ENCODE data around the gene WDR45. TPM values are rescaled to one million over a fixed set of nuclear protein-coding genes. Genes with fewer than 3 reads are reported as not detected.

WDR45 gene
- total and polyA plus RNA-seq, 2 of the 13 experiments (the other 11 are each of a cell fraction or from before 2014, with no cell fraction given), result 16.4 to 65.5 TPM

DNA sequence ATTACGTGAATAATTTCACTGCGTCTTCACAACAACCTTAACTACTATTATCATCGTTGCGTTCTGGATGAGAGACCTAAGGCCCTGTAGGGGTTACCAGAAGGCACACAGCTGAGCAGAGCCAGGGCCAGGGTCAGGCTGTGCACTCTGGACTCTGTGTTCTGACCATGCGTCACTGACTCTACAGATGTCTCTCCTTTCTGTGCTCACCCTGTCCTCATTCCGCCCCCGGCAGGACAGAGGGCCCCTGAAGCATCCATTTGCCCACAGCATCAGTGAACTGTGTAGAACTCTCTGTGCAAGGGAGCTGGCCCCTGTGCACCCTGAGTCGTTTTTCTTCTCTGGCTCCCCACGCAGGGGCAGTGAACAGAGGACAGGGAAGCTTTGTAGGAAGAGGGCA is 22.5 kb upstream of the WDR45 start (continued):
- TF ChIP-seq, protein P1, sequence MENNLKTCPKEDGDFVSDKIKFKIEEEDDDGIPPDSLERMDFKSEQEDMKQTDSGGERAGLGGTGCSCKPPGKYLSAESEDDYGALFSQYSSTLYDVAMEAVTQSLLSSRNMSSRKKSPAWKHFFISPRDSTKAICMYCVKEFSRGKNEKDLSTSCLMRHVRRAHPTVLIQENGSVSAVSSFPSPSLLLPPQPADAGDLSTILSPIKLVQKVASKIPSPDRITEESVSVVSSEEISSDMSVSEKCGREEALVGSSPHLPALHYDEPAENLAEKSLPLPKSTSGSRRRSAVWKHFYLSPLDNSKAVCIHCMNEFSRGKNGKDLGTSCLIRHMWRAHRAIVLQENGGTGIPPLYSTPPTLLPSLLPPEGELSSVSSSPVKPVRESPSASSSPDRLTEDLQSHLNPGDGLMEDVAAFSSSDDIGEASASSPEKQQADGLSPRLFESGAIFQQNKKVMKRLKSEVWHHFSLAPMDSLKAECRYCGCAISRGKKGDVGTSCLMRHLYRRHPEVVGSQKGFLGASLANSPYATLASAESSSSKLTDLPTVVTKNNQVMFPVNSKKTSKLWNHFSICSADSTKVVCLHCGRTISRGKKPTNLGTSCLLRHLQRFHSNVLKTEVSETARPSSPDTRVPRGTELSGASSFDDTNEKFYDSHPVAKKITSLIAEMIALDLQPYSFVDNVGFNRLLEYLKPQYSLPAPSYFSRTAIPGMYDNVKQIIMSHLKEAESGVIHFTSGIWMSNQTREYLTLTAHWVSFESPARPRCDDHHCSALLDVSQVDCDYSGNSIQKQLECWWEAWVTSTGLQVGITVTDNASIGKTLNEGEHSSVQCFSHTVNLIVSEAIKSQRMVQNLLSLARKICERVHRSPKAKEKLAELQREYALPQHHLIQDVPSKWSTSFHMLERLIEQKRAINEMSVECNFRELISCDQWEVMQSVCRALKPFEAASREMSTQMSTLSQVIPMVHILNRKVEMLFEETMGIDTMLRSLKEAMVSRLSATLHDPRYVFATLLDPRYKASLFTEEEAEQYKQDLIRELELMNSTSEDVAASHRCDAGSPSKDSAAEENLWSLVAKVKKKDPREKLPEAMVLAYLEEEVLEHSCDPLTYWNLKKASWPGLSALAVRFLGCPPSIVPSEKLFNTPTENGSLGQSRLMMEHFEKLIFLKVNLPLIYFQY (CRISPR knock-in tag; IDR thresholded peaks at IDR 0.05; ENCODE audit: borderline replicate concordance), result no peak
- TF ChIP-seq, protein P2, sequence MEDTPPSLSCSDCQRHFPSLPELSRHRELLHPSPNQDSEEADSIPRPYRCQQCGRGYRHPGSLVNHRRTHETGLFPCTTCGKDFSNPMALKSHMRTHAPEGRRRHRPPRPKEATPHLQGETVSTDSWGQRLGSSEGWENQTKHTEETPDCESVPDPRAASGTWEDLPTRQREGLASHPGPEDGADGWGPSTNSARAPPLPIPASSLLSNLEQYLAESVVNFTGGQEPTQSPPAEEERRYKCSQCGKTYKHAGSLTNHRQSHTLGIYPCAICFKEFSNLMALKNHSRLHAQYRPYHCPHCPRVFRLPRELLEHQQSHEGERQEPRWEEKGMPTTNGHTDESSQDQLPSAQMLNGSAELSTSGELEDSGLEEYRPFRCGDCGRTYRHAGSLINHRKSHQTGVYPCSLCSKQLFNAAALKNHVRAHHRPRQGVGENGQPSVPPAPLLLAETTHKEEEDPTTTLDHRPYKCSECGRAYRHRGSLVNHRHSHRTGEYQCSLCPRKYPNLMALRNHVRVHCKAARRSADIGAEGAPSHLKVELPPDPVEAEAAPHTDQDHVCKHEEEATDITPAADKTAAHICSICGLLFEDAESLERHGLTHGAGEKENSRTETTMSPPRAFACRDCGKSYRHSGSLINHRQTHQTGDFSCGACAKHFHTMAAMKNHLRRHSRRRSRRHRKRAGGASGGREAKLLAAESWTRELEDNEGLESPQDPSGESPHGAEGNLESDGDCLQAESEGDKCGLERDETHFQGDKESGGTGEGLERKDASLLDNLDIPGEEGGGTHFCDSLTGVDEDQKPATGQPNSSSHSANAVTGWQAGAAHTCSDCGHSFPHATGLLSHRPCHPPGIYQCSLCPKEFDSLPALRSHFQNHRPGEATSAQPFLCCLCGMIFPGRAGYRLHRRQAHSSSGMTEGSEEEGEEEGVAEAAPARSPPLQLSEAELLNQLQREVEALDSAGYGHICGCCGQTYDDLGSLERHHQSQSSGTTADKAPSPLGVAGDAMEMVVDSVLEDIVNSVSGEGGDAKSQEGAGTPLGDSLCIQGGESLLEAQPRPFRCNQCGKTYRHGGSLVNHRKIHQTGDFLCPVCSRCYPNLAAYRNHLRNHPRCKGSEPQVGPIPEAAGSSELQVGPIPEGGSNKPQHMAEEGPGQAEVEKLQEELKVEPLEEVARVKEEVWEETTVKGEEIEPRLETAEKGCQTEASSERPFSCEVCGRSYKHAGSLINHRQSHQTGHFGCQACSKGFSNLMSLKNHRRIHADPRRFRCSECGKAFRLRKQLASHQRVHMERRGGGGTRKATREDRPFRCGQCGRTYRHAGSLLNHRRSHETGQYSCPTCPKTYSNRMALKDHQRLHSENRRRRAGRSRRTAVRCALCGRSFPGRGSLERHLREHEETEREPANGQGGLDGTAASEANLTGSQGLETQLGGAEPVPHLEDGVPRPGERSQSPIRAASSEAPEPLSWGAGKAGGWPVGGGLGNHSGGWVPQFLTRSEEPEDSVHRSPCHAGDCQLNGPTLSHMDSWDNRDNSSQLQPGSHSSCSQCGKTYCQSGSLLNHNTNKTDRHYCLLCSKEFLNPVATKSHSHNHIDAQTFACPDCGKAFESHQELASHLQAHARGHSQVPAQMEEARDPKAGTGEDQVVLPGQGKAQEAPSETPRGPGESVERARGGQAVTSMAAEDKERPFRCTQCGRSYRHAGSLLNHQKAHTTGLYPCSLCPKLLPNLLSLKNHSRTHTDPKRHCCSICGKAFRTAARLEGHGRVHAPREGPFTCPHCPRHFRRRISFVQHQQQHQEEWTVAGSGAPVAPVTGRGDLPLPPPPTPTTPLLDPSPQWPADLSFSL (CRISPR knock-in tag; IDR thresholded peaks at IDR 0.05), result no peak
- TF ChIP-seq HDAC2 (CRISPR knock-in tag; IDR thresholded peaks at IDR 0.05), result peak; percentile 17; the same call in 1 of the 2 replicates
- no peak for TF ChIP-seq ZNF790 (CRISPR knock-in tag; IDR thresholded peaks at IDR 0.05; ENCODE audit: borderline replicate concordance)
- TF ChIP-seq, protein P3, sequence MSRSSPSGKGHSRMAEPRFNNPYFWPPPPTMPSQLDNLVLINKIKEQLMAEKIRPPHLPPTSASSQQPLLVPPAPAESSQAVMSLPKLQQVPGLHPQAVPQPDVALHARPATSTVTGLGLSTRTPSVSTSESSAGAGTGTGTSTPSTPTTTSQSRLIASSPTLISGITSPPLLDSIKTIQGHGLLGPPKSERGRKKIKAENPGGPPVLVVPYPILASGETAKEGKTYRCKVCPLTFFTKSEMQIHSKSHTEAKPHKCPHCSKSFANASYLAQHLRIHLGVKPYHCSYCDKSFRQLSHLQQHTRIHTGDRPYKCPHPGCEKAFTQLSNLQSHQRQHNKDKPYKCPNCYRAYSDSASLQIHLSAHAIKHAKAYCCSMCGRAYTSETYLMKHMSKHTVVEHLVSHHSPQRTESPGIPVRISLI (CRISPR knock-in tag; IDR thresholded peaks at IDR 0.05; ENCODE audit: borderline replicate concordance), result no peak
- TF ChIP-seq, protein P4, sequence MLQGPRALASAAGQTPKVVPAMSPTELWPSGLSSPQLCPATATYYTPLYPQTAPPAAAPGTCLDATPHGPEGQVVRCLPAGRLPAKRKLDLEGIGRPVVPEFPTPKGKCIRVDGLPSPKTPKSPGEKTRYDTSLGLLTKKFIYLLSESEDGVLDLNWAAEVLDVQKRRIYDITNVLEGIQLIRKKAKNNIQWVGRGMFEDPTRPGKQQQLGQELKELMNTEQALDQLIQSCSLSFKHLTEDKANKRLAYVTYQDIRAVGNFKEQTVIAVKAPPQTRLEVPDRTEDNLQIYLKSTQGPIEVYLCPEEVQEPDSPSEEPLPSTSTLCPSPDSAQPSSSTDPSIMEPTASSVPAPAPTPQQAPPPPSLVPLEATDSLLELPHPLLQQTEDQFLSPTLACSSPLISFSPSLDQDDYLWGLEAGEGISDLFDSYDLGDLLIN (CRISPR knock-in tag; IDR thresholded peaks at IDR 0.05; ENCODE audit: borderline replicate concordance), result no peak
- no peak for TF ChIP-seq MTF1 (CRISPR knock-in tag; IDR thresholded peaks at IDR 0.05)
- no peak for TF ChIP-seq BRCA1 (CRISPR knock-in tag; IDR thresholded peaks at IDR 0.05)
- TF ChIP-seq SALL1 (CRISPR knock-in tag; IDR thresholded peaks at IDR 0.05), result peak; percentile 38; the same call in 1 of the 2 replicates
- no peak for TF ChIP-seq ETV6 (CRISPR knock-in tag; conservative IDR thresholded peaks at IDR 0.05)
- no peak for TF ChIP-seq ZFP41 (CRISPR knock-in tag; IDR thresholded peaks at IDR 0.05; ENCODE audit: borderline replicate concordance)
- no peak for TF ChIP-seq ZSCAN29 (CRISPR knock-in tag; conservative IDR thresholded peaks at IDR 0.05)
- TF ChIP-seq MED1 (CRISPR knock-in tag; IDR thresholded peaks at IDR 0.05), result 0 out of 2 replicates have a peak, but pooled peaks have one; percentile 24
- TF ChIP-seq, protein P5, sequence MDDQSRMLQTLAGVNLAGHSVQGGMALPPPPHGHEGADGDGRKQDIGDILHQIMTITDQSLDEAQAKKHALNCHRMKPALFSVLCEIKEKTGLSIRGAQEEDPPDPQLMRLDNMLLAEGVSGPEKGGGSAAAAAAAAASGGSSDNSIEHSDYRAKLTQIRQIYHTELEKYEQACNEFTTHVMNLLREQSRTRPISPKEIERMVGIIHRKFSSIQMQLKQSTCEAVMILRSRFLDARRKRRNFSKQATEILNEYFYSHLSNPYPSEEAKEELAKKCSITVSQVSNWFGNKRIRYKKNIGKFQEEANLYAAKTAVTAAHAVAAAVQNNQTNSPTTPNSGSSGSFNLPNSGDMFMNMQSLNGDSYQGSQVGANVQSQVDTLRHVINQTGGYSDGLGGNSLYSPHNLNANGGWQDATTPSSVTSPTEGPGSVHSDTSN (CRISPR knock-in tag; IDR thresholded peaks at IDR 0.05; ENCODE audit: borderline replicate concordance), result no peak
- no peak for TF ChIP-seq ETV5 (CRISPR knock-in tag; IDR thresholded peaks at IDR 0.05; ENCODE audit: borderline replicate concordance)
- TF ChIP-seq RXRA (CRISPR knock-in tag; IDR thresholded peaks at IDR 0.05), result peak; percentile 83
